ES-I3 (cell line): ENCODE results near the gene ERG.

Experiments
- H3K36me3 ChIP-seq: 2 replicates; pipeline ENCODE4 v1.6.1; 2013; ENCODE audit warnings: mild to moderate bottlenecking, low read length, control low read depth, moderate library complexity; ENCODE audit not compliant: insufficient read depth
- H3K4me1 ChIP-seq: 2 replicates; pipeline ENCODE4 v1.6.1; 2013; ENCODE audit warnings: mild to moderate bottlenecking, control low read depth, low read length; ENCODE audit not compliant: insufficient read depth
- H3K9ac ChIP-seq: 2 replicates; pipeline ENCODE4 v1.6.1; 2013; ENCODE audit warnings: low read depth, mild to moderate bottlenecking, low read length, moderate library complexity
- H3K9me3 ChIP-seq: 2 replicates; pipeline ENCODE4 v1.6.1; 2013; ENCODE audit warnings: mild to moderate bottlenecking, low read length, moderate library complexity; ENCODE audit not compliant: control insufficient read depth, insufficient read depth

The ERG gene

DNA sequence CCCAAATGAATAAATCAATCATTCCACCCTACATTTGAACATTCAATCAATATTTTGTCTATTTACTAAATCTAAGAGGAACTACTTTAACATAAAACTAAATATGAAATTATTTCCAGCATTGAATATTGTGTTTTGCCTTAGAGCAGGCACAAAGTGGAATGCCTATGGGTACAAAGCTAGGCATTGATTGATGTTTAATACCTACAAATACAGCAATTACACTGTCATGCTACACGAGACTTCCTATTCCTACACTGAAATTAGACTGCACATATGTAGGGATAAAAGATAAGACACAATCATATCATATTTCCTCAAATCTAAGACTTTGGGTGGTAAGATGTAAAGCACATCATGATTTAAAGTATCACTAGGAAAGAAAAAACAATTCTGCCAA lies 12.9 kb upstream of the ERG start:
- H3K9me3 ChIP-seq, result no peaks in the 10 kb centered on the region
- H3K4me1 ChIP-seq, result no peaks in the 10 kb centered on the region; the same call in 1 of the 2 replicates
- H3K36me3 ChIP-seq, result no peaks in the 10 kb centered on the region
- H3K9ac ChIP-seq, result no peak overlapping the region

DNA sequence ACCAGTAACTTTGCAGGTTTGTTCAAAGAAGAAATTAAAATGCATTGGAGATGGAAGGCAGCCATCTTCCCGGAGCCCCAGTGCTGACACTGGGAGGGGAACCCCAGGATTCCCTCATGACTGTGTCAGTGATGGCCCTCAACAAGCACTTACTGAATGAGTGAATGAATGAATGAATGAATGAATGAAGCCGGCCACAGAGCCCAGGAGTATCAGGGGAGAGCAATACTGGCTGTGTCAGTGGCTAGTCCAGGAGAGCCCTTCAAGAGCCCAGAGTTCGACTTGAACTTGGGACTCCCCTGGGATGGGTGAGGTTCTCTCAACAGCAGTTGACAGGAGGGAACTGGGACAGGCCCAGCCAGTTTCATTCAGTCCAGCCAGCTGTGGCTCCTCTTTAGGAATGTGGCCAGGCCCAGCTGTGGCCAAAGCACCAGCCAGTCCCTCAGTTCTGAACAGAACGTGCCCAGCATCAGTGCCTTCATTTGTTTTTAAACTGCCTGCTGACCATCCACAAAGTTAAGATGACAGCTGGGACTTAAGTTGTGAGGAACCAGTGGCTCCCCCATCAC lies 9.2 kb upstream of the ERG start:
- Histone ChIP-seq H3K9ac (no peak overlapping the region), H3K4me1 (peaks cover 4% of the 10 kb centered on the region)

DNA sequence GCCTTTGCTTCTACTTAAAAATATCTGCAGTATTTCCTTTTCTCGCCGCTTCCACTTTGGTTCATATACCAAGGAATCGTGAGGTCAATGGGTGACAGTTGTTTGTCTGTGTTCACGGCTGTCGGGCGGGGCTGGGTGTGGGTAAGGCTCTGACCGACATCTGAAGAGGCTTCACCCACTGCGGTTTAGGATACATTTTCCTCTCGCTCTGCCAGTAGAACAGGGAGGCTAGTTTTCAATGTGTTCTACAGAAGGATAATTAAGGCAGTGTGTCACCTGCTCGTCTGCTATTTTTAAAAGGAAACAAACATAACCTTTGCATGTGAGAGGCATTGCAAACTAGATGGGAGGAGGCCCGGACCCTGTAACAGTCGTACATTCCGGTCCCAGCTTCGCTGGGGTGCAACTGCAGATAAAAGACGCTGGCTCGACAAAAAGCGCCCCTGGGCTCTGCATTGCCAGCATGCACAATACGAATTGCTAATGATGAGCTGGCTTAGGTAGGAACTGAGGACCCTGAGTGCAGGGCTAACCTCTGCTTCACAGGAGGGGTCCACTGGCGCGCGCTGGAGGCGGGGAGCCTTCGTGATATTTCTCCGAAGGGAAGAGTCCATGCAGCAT lies 8.5 kb upstream of the ERG start:
- Histone ChIP-seq H3K9ac (peak overlapping the region; percentile 19; the same call in 1 of the 2 replicates), H3K4me1 (peaks cover 4% of the 10 kb centered on the region), H3K36me3 (no peaks in the 10 kb centered on the region), H3K9me3 (no peaks in the 10 kb centered on the region)

More for the DNA sequence above, 9.2 kb upstream of the ERG start:
- H3K9me3 ChIP-seq, result no peaks in the 10 kb centered on the region
- no peaks in the 10 kb centered on the region for H3K36me3 ChIP-seq

DNA sequence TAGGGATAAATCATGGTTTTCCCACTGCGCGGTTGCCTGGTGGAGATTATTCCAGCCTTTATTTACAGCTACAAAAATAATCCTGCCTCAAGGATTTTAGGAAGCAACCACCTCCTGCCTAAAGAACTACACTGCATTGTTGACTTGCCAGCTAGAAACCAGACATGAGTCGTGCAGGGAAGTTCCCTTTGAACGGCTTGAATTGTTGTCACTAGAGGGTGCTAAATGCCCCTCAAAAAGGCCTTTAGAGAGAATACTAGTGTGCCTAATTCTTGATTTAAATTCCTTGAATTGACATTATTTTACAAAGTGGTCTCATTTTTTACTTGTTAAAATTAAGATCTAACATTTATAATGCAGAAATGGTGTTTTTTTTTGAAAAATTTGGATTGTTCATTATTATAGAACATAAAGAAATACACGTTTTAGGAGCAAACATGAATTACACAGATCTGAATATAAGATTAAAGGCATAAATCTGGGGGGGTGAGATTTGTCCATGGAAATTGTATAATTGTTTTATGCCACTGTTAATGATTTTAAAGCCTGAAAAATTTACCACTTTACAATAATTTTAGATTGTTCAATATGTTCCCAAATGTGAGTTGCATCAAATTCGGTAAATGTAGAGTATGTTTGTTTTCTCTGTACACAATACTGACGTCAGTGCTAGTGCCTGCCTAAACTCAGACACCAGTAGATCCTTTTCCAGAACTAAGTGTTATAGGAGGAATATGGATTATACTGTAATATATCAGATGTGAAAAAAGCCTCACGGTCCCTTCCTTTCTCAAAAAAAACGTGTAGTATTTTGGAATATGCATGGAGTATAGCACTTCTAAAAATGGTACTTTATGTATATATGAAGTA lies 7.6 kb upstream of the ERG start:
- no peaks in the 10 kb centered on the region for H3K9me3 ChIP-seq
- no peaks in the 10 kb centered on the region for H3K36me3 ChIP-seq
- H3K4me1 ChIP-seq, result peaks cover 4% of the 10 kb centered on the region
- no peak overlapping the region for H3K9ac ChIP-seq

DNA sequence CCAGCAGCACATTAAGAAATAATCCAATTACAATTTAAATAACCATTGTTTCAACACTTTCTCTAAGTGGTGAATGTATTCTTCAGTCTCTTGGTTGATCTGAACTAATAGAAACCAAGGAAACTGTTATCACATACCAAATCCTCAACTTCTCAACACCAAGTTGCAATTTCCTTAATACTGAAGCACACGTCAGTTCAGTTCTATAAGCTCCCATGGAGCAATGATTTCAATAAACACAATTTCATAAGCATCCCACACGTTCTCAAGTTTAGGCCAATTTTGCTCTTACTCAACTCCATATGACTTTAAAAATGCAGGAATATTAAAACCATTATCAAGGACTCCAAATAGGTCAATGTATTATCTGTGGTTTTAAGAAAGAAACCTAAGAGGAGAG lies 5.8 kb upstream of the ERG start:
- Histone ChIP-seq H3K9ac (no peak overlapping the region), H3K36me3 (no peaks in the 10 kb centered on the region; the same call in 1 of the 2 replicates), H3K9me3 (no peaks in the 10 kb centered on the region), H3K4me1 (peaks cover 4% of the 10 kb centered on the region)

DNA sequence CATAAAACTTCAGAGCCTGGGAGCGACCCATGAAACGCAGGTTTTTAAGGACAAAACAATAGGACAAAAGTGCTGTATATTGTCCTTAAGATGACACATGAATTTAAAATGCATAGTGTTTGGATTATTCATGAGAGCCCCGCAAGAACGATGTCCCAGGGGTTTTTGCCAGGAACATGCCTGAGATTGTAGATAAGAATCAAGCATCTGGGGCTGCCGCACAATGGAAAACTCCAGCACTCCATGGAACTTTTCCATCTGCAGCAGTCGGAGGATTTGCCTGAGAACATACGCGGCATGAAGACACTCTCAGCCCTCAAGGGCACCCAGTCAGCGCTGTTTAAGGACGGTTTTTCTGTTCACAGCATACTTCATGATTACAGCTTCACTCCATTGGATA lies 5.3 kb upstream of the ERG start:
- peaks cover 4% of the 10 kb centered on the region for H3K4me1 ChIP-seq
- no peaks in the 10 kb centered on the region for H3K9me3 ChIP-seq
- H3K9ac ChIP-seq, result no peak overlapping the region
- H3K36me3 ChIP-seq, result no peaks in the 10 kb centered on the region; the same call in 1 of the 2 replicates

DNA sequence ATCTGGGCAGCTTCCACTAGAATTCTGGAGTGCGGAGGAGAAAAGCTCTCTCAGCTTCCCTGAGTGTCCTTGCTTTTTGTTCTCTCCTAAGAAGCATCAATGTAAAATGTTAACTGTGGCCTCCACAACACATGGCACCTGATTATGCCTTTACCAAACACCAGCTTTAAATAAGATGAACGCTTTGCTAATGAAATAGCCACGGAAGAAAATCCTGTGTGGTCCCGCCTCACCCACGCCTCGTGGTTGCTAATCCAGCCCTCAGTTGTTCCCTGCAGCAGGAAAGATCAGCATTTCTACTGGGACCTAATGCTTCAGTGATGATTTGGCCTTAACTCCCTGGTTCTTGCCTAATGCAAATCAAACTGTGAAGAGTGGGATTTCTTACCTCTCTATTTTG lies 1.8 kb upstream of the ERG start:
- Histone ChIP-seq H3K9me3 (no peaks in the 10 kb centered on the region), H3K36me3 (no peaks in the 10 kb centered on the region; the same call in 1 of the 2 replicates), H3K9ac (no peak overlapping the region), H3K4me1 (peaks cover 9% of the 10 kb centered on the region; the same call in 1 of the 2 replicates)

DNA sequence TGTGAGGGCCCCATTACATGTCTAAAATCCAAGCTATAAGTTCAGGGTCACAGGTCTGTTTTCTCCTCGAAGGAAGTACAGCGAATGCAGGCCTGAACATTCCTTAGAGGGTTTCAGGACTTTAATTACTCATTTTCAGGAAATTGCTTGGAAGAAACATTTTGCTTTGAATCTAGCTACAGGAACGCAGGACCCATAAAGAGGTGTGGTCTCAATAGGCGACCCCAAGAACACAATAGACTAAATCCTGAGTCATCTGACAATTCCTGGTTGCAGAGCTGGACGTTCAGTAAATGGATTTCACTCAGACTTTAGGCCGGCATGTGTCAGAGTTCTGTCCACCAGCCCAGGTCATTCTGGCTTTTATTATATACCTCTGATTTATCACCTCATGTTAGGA lies 1.0 kb upstream of the ERG start:
- H3K4me1 ChIP-seq, result peaks cover 17% of the 10 kb centered on the region
- H3K9me3 ChIP-seq, result no peaks in the 10 kb centered on the region
- H3K36me3 ChIP-seq, result no peaks in the 10 kb centered on the region; the same call in 1 of the 2 replicates
- H3K9ac ChIP-seq, result no peak overlapping the region

DNA sequence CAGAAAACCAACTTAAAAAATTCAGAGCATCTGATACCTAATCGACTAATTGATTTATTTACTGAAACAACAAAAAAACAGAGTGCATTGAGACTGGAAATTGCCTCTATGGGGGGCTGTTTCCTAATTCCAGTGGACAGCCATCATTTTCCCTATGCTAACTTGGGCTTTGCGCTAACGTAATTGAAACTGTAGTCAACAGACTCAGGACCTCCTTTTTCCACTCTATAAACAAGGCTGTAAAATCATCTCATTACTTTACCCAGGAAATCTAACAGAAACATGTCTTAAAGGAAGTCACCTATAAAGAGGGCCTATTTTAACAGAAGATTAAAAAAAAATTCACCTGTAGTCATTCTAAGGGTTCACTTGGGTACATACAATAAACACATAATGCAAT lies 2.1 kb downstream of the ERG start:
- Histone ChIP-seq H3K36me3 (no peaks in the 10 kb centered on the region; the same call in 1 of the 2 replicates), H3K9ac (no peak overlapping the region), H3K9me3 (no peaks in the 10 kb centered on the region), H3K4me1 (peaks cover 21% of the 10 kb centered on the region)

DNA sequence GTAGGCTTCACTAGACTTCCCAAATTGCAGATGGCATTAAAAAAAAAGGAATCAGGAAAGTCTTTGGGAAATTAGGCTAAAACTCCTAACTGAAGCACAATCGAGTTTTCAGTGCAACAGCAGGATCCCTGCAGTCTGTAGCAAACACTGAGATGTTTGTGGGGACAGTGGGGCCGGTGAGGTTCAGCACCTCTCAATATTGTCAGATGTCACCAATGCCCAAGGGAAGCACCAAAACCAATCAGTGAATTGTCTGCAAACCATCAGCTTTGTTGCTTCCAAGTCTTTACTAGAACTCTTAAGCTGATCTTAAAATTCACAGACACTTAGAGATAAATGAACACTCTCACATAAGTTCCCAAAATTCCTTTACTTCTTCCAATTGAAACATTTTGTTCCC lies 2.6 kb downstream of the ERG start:
- H3K36me3 ChIP-seq, result no peaks in the 10 kb centered on the region; the same call in 1 of the 2 replicates
- peaks cover 21% of the 10 kb centered on the region for H3K4me1 ChIP-seq
- H3K9me3 ChIP-seq, result no peaks in the 10 kb centered on the region
- no peak overlapping the region for H3K9ac ChIP-seq

DNA sequence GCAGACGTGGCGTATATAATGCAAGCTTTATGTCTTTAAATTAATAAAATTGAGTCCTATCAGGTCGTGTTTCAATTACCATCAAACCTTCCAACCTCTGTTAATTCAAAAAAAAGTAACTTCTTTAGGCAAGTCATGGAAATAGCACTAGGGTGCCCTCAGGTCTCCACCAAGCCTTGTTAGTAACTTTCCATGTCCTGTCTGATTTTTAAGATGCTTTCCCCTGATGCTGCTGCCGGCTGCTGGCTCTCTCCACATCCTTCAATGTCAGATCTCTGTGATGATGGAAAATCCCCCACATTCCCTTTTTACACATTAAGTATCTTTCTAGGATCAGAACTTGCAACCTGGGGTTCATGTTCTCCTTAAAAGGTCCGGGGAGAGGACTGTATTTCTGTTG lies 3.0 kb downstream of the ERG start:
- Histone ChIP-seq H3K9ac (no peak overlapping the region), H3K4me1 (peaks cover 23% of the 10 kb centered on the region), H3K9me3 (no peaks in the 10 kb centered on the region), H3K36me3 (no peaks in the 10 kb centered on the region; the same call in 1 of the 2 replicates)

DNA sequence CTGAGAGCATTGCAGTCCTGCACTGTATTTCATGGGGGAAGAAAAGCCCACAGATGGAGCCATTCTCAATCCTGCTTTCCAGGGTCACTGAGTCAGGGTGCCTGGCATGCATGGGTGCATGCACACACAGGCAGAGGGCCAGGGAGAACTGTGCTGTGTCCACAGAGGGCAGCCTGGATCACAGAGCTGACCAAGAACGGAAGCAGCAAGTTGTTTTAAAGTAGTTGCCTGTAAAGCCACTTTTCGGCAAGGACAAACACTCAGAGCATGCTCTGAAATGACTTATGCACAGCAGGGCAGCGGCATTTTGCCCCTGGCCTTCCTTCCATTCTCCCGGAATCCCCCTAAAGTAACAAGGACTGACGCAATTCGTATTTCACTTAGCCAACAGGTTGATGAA lies 3.6 kb downstream of the ERG start:
- H3K4me1 ChIP-seq, result peaks cover 26% of the 10 kb centered on the region
- H3K36me3 ChIP-seq, result no peaks in the 10 kb centered on the region; the same call in 1 of the 2 replicates
- no peak overlapping the region for H3K9ac ChIP-seq
- H3K9me3 ChIP-seq, result no peaks in the 10 kb centered on the region

DNA sequence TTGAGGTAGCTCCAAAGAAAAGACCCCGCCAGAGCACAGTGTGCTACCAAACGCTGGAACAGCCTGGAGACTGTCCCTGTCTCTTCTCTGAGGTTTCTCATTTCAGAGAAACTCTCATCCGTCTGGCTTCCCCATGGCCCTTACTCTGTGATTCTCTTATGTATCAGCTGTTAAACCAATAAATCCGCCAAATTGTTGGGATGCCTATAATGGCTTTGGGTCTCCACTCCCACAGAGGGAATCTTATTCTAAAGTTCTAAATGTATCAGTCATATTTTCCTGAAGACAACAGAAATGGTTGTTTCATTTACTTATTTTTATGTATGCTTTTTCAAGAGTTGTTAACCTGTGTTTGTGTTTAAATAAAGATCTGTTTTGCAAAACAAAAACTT lies 4.0 kb downstream of the ERG start:
- no peaks in the 10 kb centered on the region; the same call in 1 of the 2 replicates for H3K36me3 ChIP-seq
- no peaks in the 10 kb centered on the region for H3K9me3 ChIP-seq
- H3K9ac ChIP-seq, result no peak overlapping the region
- peaks cover 26% of the 10 kb centered on the region for H3K4me1 ChIP-seq

DNA sequence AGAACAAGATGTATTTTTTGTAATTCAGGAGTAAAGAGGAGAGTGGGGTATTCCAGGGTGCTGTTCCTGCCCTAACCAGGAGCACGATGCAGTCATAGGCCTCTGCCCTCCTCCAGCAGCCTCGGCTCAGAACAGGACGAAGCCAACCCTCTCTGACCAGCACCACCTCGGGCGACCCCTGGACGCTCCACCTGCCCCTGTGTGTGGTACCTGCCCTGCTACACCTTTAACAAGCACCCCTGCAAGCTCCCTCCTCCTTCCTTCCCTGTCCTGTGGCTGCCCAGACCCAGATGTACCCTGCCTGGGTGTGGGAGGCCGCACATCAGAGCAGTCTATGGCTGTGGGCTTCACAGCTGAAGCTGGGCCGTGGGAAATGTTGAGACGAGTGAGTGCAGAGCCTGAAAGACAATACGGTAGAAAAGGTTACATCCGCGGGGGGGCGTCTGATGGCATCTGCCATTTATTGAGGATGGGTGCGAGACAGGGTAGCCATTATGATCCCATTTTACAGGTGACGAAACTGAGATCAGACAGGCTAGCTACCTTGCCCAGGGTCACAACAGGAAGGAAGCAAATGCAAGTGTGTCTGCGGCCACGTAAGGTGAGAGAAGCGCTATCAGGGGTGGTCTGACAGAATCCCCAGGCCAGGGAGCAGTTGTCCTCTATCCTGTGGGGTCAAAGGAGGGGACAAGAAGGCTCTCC lies 4.6 kb downstream of the ERG start:
- Histone ChIP-seq H3K9me3 (no peaks in the 10 kb centered on the region), H3K36me3 (no peaks in the 10 kb centered on the region), H3K9ac (no peak overlapping the region), H3K4me1 (peaks cover 26% of the 10 kb centered on the region)
